H1 (cell line): ENCODE data around the gene UGT1A6. TPM values are rescaled to one million over a fixed set of nuclear protein-coding genes. Genes with fewer than 3 reads are reported as not detected.

Source experiments
- CTCF ChIA-PET: fragments of 300-600 bp; sonication (Branson Sonifier 250); formaldehyde crosslinking; loops from one replicate; lab custom pipeline; 2021; ENCODE audit not compliant: partially characterized antibody; lab: Charles Lee
- POLR2A ChIA-PET: fragments of 300-600 bp; sonication (Branson Sonifier 250); formaldehyde crosslinking; loops from one replicate; lab custom pipeline; 2021; ENCODE audit warnings: inconsistent platforms; ENCODE audit not compliant: partially characterized antibody; lab: Charles Lee
- DNase-seq, 2 experiments: peaks; one replicate each; pipeline versions ENCODE4 v3.0.0 to v3.0.0-alpha.2; 2010 to 2022; ENCODE audit warnings: low spot score in 2 of 2, low read depth in 1 of 2, mixed read lengths in 1 of 2
- FAIRE-seq: peaks from 2 replicates; lab custom pipeline; 2011; peaks lifted over from hg19 to GRCh38; lab: Jason Lieb, UNC
- H2AFZ ChIP-seq: 2 replicates; pipeline ENCODE4 v1.8.1; 2012; ENCODE audit warnings: low read length, inconsistent platforms
- H2AK5ac ChIP-seq: 2 replicates; pipeline ENCODE4 v1.6.1; 2013; ENCODE audit warnings: low read depth, low read length
- H2BK120ac ChIP-seq: replicated peaks from 2 replicates; pipeline ENCODE3; 2013; ENCODE audit warnings: low read depth, low read length, inconsistent platforms
- H2BK12ac ChIP-seq: 2 replicates; pipeline ENCODE4 v1.6.1; 2013; ENCODE audit warnings: low read depth, low read length
- H2BK15ac ChIP-seq: 2 replicates; pipeline ENCODE4 v1.6.1; 2013; ENCODE audit warnings: low read length
- H2BK20ac ChIP-seq: 2 replicates; pipeline ENCODE4 v1.6.1; 2013; ENCODE audit warnings: low read length
- H2BK5ac ChIP-seq: 2 replicates; pipeline ENCODE4 v1.6.1; 2013; ENCODE audit warnings: low read depth, low read length
- H3K14ac ChIP-seq: 2 replicates; pipeline ENCODE4 v1.6.1; 2013; ENCODE audit warnings: inconsistent platforms; ENCODE audit not compliant: insufficient read length
- H3K18ac ChIP-seq: 2 replicates; pipeline ENCODE4 v1.6.1; 2013; ENCODE audit warnings: low read length; ENCODE audit errors: extremely low read depth
- H3K23ac ChIP-seq: 2 replicates; pipeline ENCODE4 v1.6.1; 2013; ENCODE audit warnings: inconsistent platforms; ENCODE audit not compliant: insufficient read length
- H3K23me2 ChIP-seq: 2 replicates; pipeline ENCODE4 v1.6.1; 2013; ENCODE audit warnings: low read depth, low read length
- H3K27ac ChIP-seq: 2 replicates; pipeline ENCODE4 v1.6.1; 2011; ENCODE audit warnings: low read depth, low read length, inconsistent platforms
- H3K27me3 ChIP-seq, 4 experiments: replicated peaks in 1 of 4; 1 replicate in 1 of 4; 2 replicates in 3 of 4; pipeline versions ENCODE4 v1.6.1 to v1.8.1; 2011 to 2013; ENCODE audit warnings: low read length in 3 of 4, mild to moderate bottlenecking in 3 of 4, inconsistent platforms in 2 of 4, mixed read lengths in 2 of 4, moderate library complexity in 1 of 4; ENCODE audit not compliant: control insufficient read depth in 3 of 4, insufficient read depth in 3 of 4; ENCODE audit errors: extremely low read depth in 1 of 4
- H3K36me3 ChIP-seq, 4 experiments: 2 replicates each; pipeline versions ENCODE4 v1.6.1 to v1.8.1; 2011 to 2013; ENCODE audit warnings: mild to moderate bottlenecking in 4 of 4, low read length in 3 of 4, moderate library complexity in 2 of 4, control low read depth in 1 of 4, inconsistent platforms in 1 of 4; ENCODE audit not compliant: insufficient read depth in 4 of 4, control insufficient read depth in 2 of 4
- H3K4ac ChIP-seq: replicated peaks from 2 replicates; pipeline ENCODE3; 2013; ENCODE audit warnings: low read length, low read depth, mixed read lengths, inconsistent platforms; ENCODE audit not compliant: insufficient read length
- H3K4me1 ChIP-seq, 4 experiments: replicated peaks in 1 of 4; 1 replicate in 1 of 4; 2 replicates in 3 of 4; pipeline versions ENCODE4 v1.6.1 to v1.8.1; 2011 to 2013; ENCODE audit warnings: low read length in 3 of 4, inconsistent platforms in 2 of 4, mixed read lengths in 1 of 4; ENCODE audit not compliant: insufficient read depth in 4 of 4, control insufficient read depth in 3 of 4
- H3K4me2 ChIP-seq, 2 experiments: 2 replicates each; pipeline versions ENCODE4 v1.6.1 to v1.8.1; 2011 to 2013; ENCODE audit warnings: low read depth in 2 of 2, low read length in 2 of 2, control low read depth in 1 of 2, inconsistent platforms in 1 of 2, mild to moderate bottlenecking in 1 of 2; ENCODE audit not compliant: insufficient read depth in 1 of 2
- H3K4me3 ChIP-seq, 4 experiments: fragments of 200-600, 300-600 bp in 1 of 4; sonication (generic), shearing (Covaris generic), sonication (Bioruptor Twin) in 1 of 4; 2 replicates each; pipeline versions ENCODE4 v1.5.1 to v1.8.1; 2011 to 2016; ENCODE audit warnings: low read length in 4 of 4, low read depth in 3 of 4, control low read depth in 2 of 4, inconsistent platforms in 2 of 4, mild to moderate bottlenecking in 2 of 4, mixed read lengths in 1 of 4, moderate library complexity in 1 of 4; ENCODE audit not compliant: insufficient read depth in 2 of 4; ENCODE audit errors: extremely low read depth in 1 of 4
- H3K56ac ChIP-seq: replicated peaks from 2 replicates; pipeline ENCODE3; 2013; ENCODE audit warnings: low read depth, mild to moderate bottlenecking, mixed read lengths, low read length, inconsistent platforms; ENCODE audit not compliant: insufficient read length
- H3K79me1 ChIP-seq: 2 replicates; pipeline ENCODE4 v1.6.1; 2013; ENCODE audit warnings: low read depth, low read length, control low read depth
- H3K79me2 ChIP-seq, 2 experiments: 2 replicates each; pipeline versions ENCODE4 v1.6.1 to v1.8.1; 2012 to 2013; ENCODE audit warnings: low read length in 2 of 2, mild to moderate bottlenecking in 2 of 2, inconsistent platforms in 1 of 2; ENCODE audit not compliant: insufficient read depth in 2 of 2, control insufficient read depth in 1 of 2
- H3K9ac ChIP-seq, 4 experiments: replicated peaks in 1 of 4; 1 replicate in 1 of 4; 2 replicates in 3 of 4; pipeline versions ENCODE4 v1.6.1 to v1.8.1; 2011 to 2013; ENCODE audit warnings: low read depth in 3 of 4, low read length in 3 of 4, control low read depth in 2 of 4, mild to moderate bottlenecking in 2 of 4, moderate library complexity in 2 of 4, inconsistent platforms in 1 of 4; ENCODE audit errors: extremely low read depth in 1 of 4
- H3K9me3 ChIP-seq, 2 experiments: 2 replicates each; pipeline versions ENCODE4 v1.6.1 to v1.8.1; 2012 to 2013; ENCODE audit warnings: mild to moderate bottlenecking in 2 of 2, moderate library complexity in 2 of 2, control low read depth in 1 of 2, inconsistent platforms in 1 of 2, low read depth in 1 of 2, low read length in 1 of 2, mixed read lengths in 1 of 2; ENCODE audit not compliant: insufficient read depth in 2 of 2
- H4K20me1 ChIP-seq, 2 experiments: replicated peaks in 1 of 2; 2 replicates each; pipeline versions ENCODE3 to v1.8.1; 2011 to 2013; ENCODE audit warnings: inconsistent platforms in 2 of 2, low read length in 2 of 2, mild to moderate bottlenecking in 1 of 2; ENCODE audit not compliant: insufficient read depth in 2 of 2, control insufficient read depth in 1 of 2
- H4K5ac ChIP-seq: 2 replicates; pipeline ENCODE4 v1.6.1; 2013; ENCODE audit warnings: low read length, low read depth, mixed read lengths, inconsistent platforms; ENCODE audit not compliant: insufficient read length
- H4K8ac ChIP-seq: 2 replicates; pipeline ENCODE4 v1.8.0; 2013; ENCODE audit warnings: mild to moderate bottlenecking, moderate library complexity, low read length, inconsistent platforms; ENCODE audit not compliant: insufficient read depth; ENCODE audit errors: extremely low read depth
- H4K91ac ChIP-seq: replicated peaks from 2 replicates; pipeline ENCODE3; 2013; ENCODE audit warnings: low read length, mixed read lengths, inconsistent platforms; ENCODE audit not compliant: insufficient read length
- ATF3 ChIP-seq: IDR thresholded peaks from 2 replicates; pipeline ENCODE4 v1.6.1; 2011; ENCODE audit warnings: low read depth, mild to moderate bottlenecking, low read length; ENCODE audit not compliant: insufficient read depth
- CBX5 ChIP-seq: fragments of 300-800, 300-1000 bp; sonication (generic); IDR thresholded peaks from 2 replicates; pipeline ENCODE4 v1.7.1; 2016; ENCODE audit warnings: antibody characterized with exemption, low read length, low read depth
- CBX8 ChIP-seq: fragments of 300-800, 300-1000 bp; sonication (generic); IDR thresholded peaks from 2 replicates; pipeline ENCODE4 v1.7.1; 2016; ENCODE audit warnings: low read depth, low read length, borderline replicate concordance
- CTCF ChIP-seq, 3 experiments: IDR thresholded peaks; 1 replicate in 2 of 3; 2 replicates in 1 of 3; pipeline versions ENCODE4 v1.5.1 to v1.6.1; 2011; ENCODE audit warnings: low read length in 3 of 3, mild to moderate bottlenecking in 3 of 3, inconsistent platforms in 2 of 3, low read depth in 1 of 3, moderate library complexity in 1 of 3; ENCODE audit not compliant: insufficient read depth in 1 of 3; ENCODE audit errors: control extremely low read depth in 1 of 3
- JUN ChIP-seq: IDR thresholded peaks from 2 replicates; pipeline ENCODE4 v1.6.1; 2011; ENCODE audit warnings: low read depth, mild to moderate bottlenecking, improper control_type of control experiment, low read length
- RAD21 ChIP-seq, 2 experiments: IDR thresholded peaks in 1 of 2; conservative IDR thresholded peaks in 1 of 2; 2 replicates each; pipeline ENCODE4 v1.6.1; 2011; ENCODE audit warnings: low read depth in 2 of 2, low read length in 2 of 2, improper control_type of control experiment in 1 of 2, inconsistent platforms in 1 of 2, mild to moderate bottlenecking in 1 of 2, moderate library complexity in 1 of 2
- RBBP5 ChIP-seq: IDR thresholded peaks from 2 replicates; pipeline ENCODE4 v1.7.1; 2012; ENCODE audit warnings: low read depth, mild to moderate bottlenecking, inconsistent platforms, low read length, moderate library complexity, borderline replicate concordance
- RFX5 ChIP-seq: IDR thresholded peaks from 2 replicates; pipeline ENCODE4 v1.6.1; 2011; ENCODE audit warnings: low read depth, low read length, improper control_type of control experiment, borderline replicate concordance
- SUZ12 ChIP-seq: fragments of 200-600 bp; sonication (generic); IDR thresholded peaks from 2 replicates; pipeline ENCODE4 v1.6.1; 2012; ENCODE audit warnings: mild to moderate bottlenecking, inconsistent platforms, low read length, moderate library complexity, mixed read lengths
- WGBS, 2 experiments: shearing (Covaris generic) in 1 of 2; methylation state at CpG; one replicate each; pipeline versions ENCODE4 v1.1.6 to v1.1.7; 2013 to 2015; ENCODE audit warnings: low lambda C conversion rate in 2 of 2, mixed read lengths in 2 of 2, inconsistent platforms in 1 of 2, low coverage in 1 of 2, missing lambda C conversion rate in 1 of 2; ENCODE audit not compliant: insufficient replicate concordance in 2 of 2, insufficient coverage in 1 of 2, insufficient read length in 1 of 2; ENCODE audit errors: extremely low coverage in 1 of 2, missing lambda C conversion rate in 1 of 2; 5-methylcytosine and 5-hydroxymethylcytosine counted together
- polyA plus RNA-seq, 7 experiments: library from polyadenylated mRNA; depleted of rRNA in 3 of 7; stranded (reverse) in 5 of 7; unstranded in 2 of 7; fragments of >200 nt in 5 of 7; fragments of 200-250 nt in 2 of 7; gene quantifications; 1 replicate in 5 of 7; 2 replicates in 1 of 7; 4 replicates in 1 of 7; pipeline versions ENCODE4 v1.2.1 to v1.2.3, GENCODE V29; 2011 to 2013; ENCODE audit warnings: missing spikeins in 2 of 7, mixed read lengths in 2 of 7
- total RNA-seq: library from RNA; stranded (reverse); fragmentation: NEBNext Ultra II Directional; extraction: Animal tissue kit (Norgen Biotek cat#: 25700); gene quantifications from 2 replicates; pipeline ENCODE4 v1.2.1, GENCODE V29; 2021

Gene UGT1A6
- total and polyA plus RNA-seq, 2 of the 8 experiments (the other 6 are each of a cell fraction or from before 2014, with no cell fraction given), result not detected

DNA sequence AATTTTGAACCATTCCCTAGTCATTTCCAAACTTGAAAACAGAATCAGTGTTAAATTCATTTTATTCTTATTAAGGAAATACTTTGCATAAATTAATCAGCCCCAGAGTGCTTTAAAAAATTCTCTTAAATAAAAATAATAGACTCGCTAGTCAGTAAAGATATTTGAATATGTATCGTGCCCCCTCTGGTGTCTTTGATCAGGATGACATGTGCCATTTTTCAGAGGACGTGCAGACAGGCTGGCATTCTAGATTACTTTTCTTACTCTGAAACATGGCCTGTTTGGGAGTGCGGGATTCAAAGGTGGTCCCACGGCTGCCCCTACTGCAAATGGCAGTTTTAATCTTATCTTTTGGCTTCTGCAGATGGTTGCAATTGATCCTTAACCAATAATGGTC, 79.9 kb downstream of the UGT1A6 start:
- H3K4me3 ChIP-seq, result no peak overlapping the region
- no peak overlapping the region for H2BK120ac ChIP-seq
- CTCF ChIA-PET, result no interaction called here
- H3K9ac ChIP-seq, result no peak overlapping the region
- no peak overlapping the region for H3K4me2 ChIP-seq
- TF ChIP-seq CBX8 (no peak), CBX5 (no peak), RBBP5 (no peak), RAD21 (IDR thresholded peaks at IDR 0.05 in 1 of 2, conservative IDR thresholded peaks at IDR 0.05 in 1 of 2; ENCODE audit: low read depth in 2 of 2, low read length in 2 of 2) (no peak), RFX5 (no peak), JUN (no peak), SUZ12 (no peak), ATF3 (no peak), CTCF (IDR thresholded peaks at IDR 0.05; ENCODE audit: control extremely low read depth in 1 of 3, insufficient read depth in 1 of 3, low read depth in 1 of 3, low read length in 3 of 3) (no peak)
- H2BK5ac ChIP-seq, result no peak overlapping the region
- H3K23me2 ChIP-seq, result peaks cover 2% of the 10 kb centered on the region; the same call in 1 of the 2 replicates
- no peak overlapping the region for H4K8ac ChIP-seq
- no peak overlapping the region for H2BK12ac ChIP-seq
- H4K20me1 ChIP-seq, result no peaks in the 10 kb centered on the region
- H3K23ac ChIP-seq, result no peak overlapping the region
- H4K5ac ChIP-seq, result no peak overlapping the region
- H3K36me3 ChIP-seq, result no peaks in the 10 kb centered on the region
- 93% methylated on average over 5 of the region's 5 CpGs; no CpG with 5 or more reads in 1 of the 2 experiments for whole genome bisulfite sequencing, 2 experiments
- DNase-seq, result no peak
- FAIRE-seq, result no peak
- no peak overlapping the region for H3K18ac ChIP-seq
- H3K4ac ChIP-seq, result no peak overlapping the region
- no peaks in the 10 kb centered on the region for H3K79me2 ChIP-seq
- H3K9me3 ChIP-seq, result peaks cover 7 to 15% of the 10 kb centered on the region in 2 experiments; a peak in 3 of 4 replicates
- H3K4me1 ChIP-seq, result no peaks in the 10 kb centered on the region; a peak in 1 of 7 replicates
- no peak overlapping the region for H2AFZ ChIP-seq
- H3K79me1 ChIP-seq, result no peaks in the 10 kb centered on the region
- no peaks in the 10 kb centered on the region for H3K27me3 ChIP-seq
- H2AK5ac ChIP-seq, result no peak overlapping the region
- no peak overlapping the region for H3K14ac ChIP-seq
- H4K91ac ChIP-seq, result no peak overlapping the region
- no peak overlapping the region for H3K56ac ChIP-seq
- H2BK15ac ChIP-seq, result no peak overlapping the region
- POLR2A ChIA-PET, result no interaction called here
- no peak overlapping the region for H2BK20ac ChIP-seq
- no peak overlapping the region for H3K27ac ChIP-seq
